Left lung (tissue), 10 donors: Measurements from ENCODE around the gene CT45A1. TPM values are rescaled to one million over a fixed set of nuclear protein-coding genes. Genes with fewer than 3 reads are reported as not detected.
"Not testable (repeated sequence)": the region's sequence is repeated elsewhere in the genome, so short reads cannot be mapped to it uniquely, and the experiment has no call there.

Source experiments
- ATAC-seq: fragments of 200-7000 bp; cut with Tn5 transposase; one replicate; pipeline ENCODE4 v1.9.1; 2020; ENCODE audit warnings: moderate library complexity
- DNase-seq, 4 donors: peaks; one replicate each; pipeline ENCODE4 v3.0.0-alpha.2; 2013 to 2020
- H3K27ac ChIP-seq, 2 donors: fragments of 200-600 bp; sonication (generic) in 1 of 2; one replicate each; pipeline versions ENCODE4 v1.5.0 to v1.8.0; 2020 to 2021
- H3K27me3 ChIP-seq, 2 donors: fragments of 200-600 bp; sonication (generic) in 1 of 2; one replicate each; pipeline versions ENCODE4 v1.5.0 to v1.8.0; 2020 to 2021
- H3K36me3 ChIP-seq, 2 donors: fragments of 200-600 bp; sonication (generic) in 1 of 2; one replicate each; pipeline versions ENCODE4 v1.5.0 to v1.8.0; 2020 to 2021
- H3K4me1 ChIP-seq, 2 donors: fragments of 200-600 bp; one replicate each; pipeline ENCODE4 v1.8.0; 2021
- H3K4me3 ChIP-seq, 2 donors: fragments of 200-600 bp; sonication (generic) in 1 of 2; one replicate each; pipeline versions ENCODE4 v1.5.0 to v1.8.0; 2020 to 2021; ENCODE audit warnings: mild to moderate bottlenecking in 1 of 2
- H3K9me3 ChIP-seq, 2 donors: fragments of 200-600 bp; sonication (generic) in 1 of 2; one replicate each; pipeline versions ENCODE4 v1.5.0 to v1.8.0; 2020 to 2021
- intact Hi-C, 2 donors: fragments of 100-400 bp; cut with DNase I; formaldehyde crosslinking; loops; one replicate each; pipeline versions ENCODE4 v1.11.2 to v1.14.2; 2022
- polyA plus RNA-seq, 6 donors: library from polyadenylated mRNA; unstranded; fragments of 120-200 nt; gene quantifications; one replicate each; pipeline ENCODE4 v1.2.1, GENCODE V29; 2013; ENCODE audit not compliant: insufficient read length in 6 of 6
- total RNA-seq, 2 donors: library from RNA; stranded (reverse); fragmentation: NEBNext Ultra II Directional; extraction: Animal tissue kit (Norgen Biotek cat#: 25700); gene quantifications; one replicate each; pipeline ENCODE4 v1.2.1, GENCODE V29; 2021
- TF ChIP-seq, protein P1 (sequence below), 2 donors: fragments of 200-600 bp; sonication (generic) in 1 of 2; IDR thresholded peaks; one replicate each; pipeline versions ENCODE4 v1.5.0 to v1.8.0; 2021; ENCODE audit warnings: antibody characterized with exemption in 2 of 2
- donor health status: DM: no; HTN: yes; CAD: no.
- donor health status: DM: no; HTN: no; CAD: no.

Gene CT45A1
- total and polyA plus RNA-seq, 8 donors, result 6.2 to 14.2 (median 7.6) TPM; not detected in 2

DNA sequence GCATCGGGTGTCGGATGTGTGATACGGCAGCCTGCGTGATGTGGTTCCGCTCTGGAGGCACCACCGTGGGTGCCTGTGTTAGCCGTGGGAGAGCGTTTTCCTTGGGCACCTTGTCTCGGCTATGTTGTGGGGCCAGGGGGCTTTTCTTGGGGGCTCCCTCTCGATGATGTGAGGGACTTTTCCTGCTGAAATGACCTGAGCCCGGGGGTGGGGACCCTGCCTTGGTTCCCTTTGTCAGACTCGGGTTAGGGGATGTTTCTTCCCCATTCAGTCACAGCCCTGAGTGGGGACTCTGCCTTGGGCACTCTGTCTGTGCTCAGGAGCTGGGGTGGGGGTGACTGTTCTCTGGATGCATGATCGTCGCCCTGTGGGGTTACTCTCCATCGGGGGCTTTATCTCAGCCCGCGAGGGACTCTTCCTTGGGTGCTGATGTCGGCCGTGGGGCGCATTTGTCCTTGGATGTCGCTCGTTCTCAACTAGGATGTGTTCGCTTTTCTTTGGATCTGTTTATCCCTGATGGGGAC lies 27.8 kb downstream of the CT45A1 start:
- H3K4me1 ChIP-seq, result no peaks in the 10 kb centered on the region
- TF ChIP-seq, protein P1, sequence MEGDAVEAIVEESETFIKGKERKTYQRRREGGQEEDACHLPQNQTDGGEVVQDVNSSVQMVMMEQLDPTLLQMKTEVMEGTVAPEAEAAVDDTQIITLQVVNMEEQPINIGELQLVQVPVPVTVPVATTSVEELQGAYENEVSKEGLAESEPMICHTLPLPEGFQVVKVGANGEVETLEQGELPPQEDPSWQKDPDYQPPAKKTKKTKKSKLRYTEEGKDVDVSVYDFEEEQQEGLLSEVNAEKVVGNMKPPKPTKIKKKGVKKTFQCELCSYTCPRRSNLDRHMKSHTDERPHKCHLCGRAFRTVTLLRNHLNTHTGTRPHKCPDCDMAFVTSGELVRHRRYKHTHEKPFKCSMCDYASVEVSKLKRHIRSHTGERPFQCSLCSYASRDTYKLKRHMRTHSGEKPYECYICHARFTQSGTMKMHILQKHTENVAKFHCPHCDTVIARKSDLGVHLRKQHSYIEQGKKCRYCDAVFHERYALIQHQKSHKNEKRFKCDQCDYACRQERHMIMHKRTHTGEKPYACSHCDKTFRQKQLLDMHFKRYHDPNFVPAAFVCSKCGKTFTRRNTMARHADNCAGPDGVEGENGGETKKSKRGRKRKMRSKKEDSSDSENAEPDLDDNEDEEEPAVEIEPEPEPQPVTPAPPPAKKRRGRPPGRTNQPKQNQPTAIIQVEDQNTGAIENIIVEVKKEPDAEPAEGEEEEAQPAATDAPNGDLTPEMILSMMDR (IDR thresholded peaks at IDR 0.05), result no peak
- ATAC-seq, result no peak
- H3K27ac ChIP-seq, result no peak overlapping the region
- intact Hi-C loops, result no loop called here
- no peak for DNase-seq
- H3K27me3 ChIP-seq, result no peaks in the 10 kb centered on the region
- no peak overlapping the region for H3K4me3 ChIP-seq
- H3K9me3 ChIP-seq, result no peaks in the 10 kb centered on the region
- no peaks in the 10 kb centered on the region for H3K36me3 ChIP-seq

DNA sequence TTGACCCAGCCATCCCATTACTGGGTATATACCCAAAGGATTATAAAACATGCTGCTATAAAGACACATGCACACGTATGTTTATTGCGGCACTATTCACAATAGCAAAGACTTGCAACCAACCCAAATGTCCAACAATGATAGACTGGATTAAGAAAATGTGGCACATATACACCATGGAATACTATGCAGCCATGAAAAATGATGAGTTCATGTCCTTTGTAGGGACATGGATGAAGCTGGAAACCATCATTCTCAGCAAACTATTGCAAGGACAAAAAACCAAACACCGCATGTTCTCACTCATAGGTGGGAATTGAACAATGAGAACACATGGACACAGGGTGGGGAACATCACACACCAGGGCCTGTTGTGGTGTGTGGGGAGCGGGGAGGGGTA lies 31.3 kb downstream of the CT45A1 start:
- H3K27ac ChIP-seq, ATAC-seq, H3K27me3 ChIP-seq, H3K4me3 ChIP-seq, H3K9me3 ChIP-seq, DNase-seq, H3K36me3 ChIP-seq, H3K4me1 ChIP-seq, intact Hi-C loops: not testable (repeated sequence)

DNA sequence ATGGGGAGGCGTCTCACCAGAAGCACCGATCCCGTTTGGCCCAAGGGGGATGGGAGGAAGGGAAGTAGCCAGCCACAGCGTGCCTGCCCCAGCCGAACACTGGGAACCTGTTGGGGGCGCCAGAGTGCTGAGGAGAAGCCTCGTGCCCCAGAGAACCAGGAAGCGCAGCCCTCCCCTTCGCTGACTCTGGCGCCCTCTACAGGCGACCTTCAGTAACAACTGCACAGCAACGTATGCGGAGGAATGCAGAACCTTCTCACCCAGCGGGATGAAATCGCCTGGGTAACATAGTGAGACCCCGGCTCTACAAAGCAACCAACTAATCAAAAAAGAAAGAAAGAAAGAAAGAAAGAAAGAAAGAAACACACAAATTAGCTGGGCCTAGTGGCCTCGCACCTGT lies 54.7 kb downstream of the CT45A1 start, which contains the start of gene CT45A3:
Gene CT45A3 (minus strand): TSS at position 101 of the 400 bp plus-strand sequence. CDS start 3,747 bp downstream, outside the sequence.
- DNase-seq, H3K27me3 ChIP-seq, intact Hi-C loops: not testable (repeated sequence)

More for the DNA sequence above, 54.7 kb downstream of the CT45A1 start, which contains the start of gene CT45A3:
- not testable (repeated sequence) for H3K9me3 ChIP-seq, H3K4me1 ChIP-seq, H3K4me3 ChIP-seq, H3K36me3 ChIP-seq, H3K27ac ChIP-seq, ATAC-seq

Other genes starting within 250 kb of the CT45A1 start
- gene INTS6L, start 193.0 kb upstream of the CT45A1 start, total RNA-seq, result 1 to 10 TPM; 6.2 to 7.2 TPM
- 10 to 100 TPM; 31.0 to 40.6 (median 36.7) TPM for gene INTS6L, start 193.0 kb upstream of the CT45A1 start, polyA plus RNA-seq
- gene CT45A3, start 54.6 kb downstream of the CT45A1 start, total RNA-seq, result not detected
- gene CT45A3, start 54.6 kb downstream of the CT45A1 start, polyA plus RNA-seq, result 10 to 100 TPM in 3 of 6 donors, 1 to 10 TPM in 1, not detected in 2; 5.4 to 33.5 (median 14.3) TPM
- not detected for gene CT45A5, start 71.9 kb downstream of the CT45A1 start, total RNA-seq
- gene CT45A5, start 71.9 kb downstream of the CT45A1 start, polyA plus RNA-seq, result 10 to 100 TPM; 20.5 to 49.9 (median 39.8) TPM
- gene CT45A6, start 89.1 kb downstream of the CT45A1 start, total RNA-seq, result not detected
- gene CT45A6, start 89.1 kb downstream of the CT45A1 start, polyA plus RNA-seq, result not detected
- gene CT45A2, start 106.4 kb downstream of the CT45A1 start, total RNA-seq, result not detected
- 10 to 100 TPM in 2 of 6 donors, 1 to 10 TPM in 2, under 1 TPM in 1, not detected in 1; 0.97 to 14.8 (median 1.8) TPM for gene CT45A2, start 106.4 kb downstream of the CT45A1 start, polyA plus RNA-seq
- gene CT45A7, start 123.6 kb downstream of the CT45A1 start, total RNA-seq, result not detected
- not detected for gene CT45A7, start 123.6 kb downstream of the CT45A1 start, polyA plus RNA-seq
- not detected for gene CT45A8, start 140.9 kb downstream of the CT45A1 start, total RNA-seq
- gene CT45A8, start 140.9 kb downstream of the CT45A1 start, polyA plus RNA-seq, result under 1 TPM in 1 of 6 donors, not detected in 5; 0.42 TPM
- not detected for gene CT45A9, start 158.2 kb downstream of the CT45A1 start, total RNA-seq
- under 1 TPM in 1 of 6 donors, not detected in 5; 0.42 TPM for gene CT45A9, start 158.2 kb downstream of the CT45A1 start, polyA plus RNA-seq
- not detected for gene CT45A10, start 179.8 kb downstream of the CT45A1 start, total RNA-seq
- gene CT45A10, start 179.8 kb downstream of the CT45A1 start, polyA plus RNA-seq, result 10 to 100 TPM in 3 of 6 donors, 1 to 10 TPM in 3; 3.3 to 17.1 (median 11.1) TPM
- gene SAGE1, start 180.1 kb downstream of the CT45A1 start, total RNA-seq, result not detected
- gene SAGE1, start 180.1 kb downstream of the CT45A1 start, polyA plus RNA-seq, result under 1 TPM in 3 of 6 donors, not detected in 3; 0.07 to 0.09 (median 0.08) TPM